Stimulated activated CD8-positive, alpha-beta memory T cell treated with anti-CD3 and anti-CD28 coated beads, Interleukin-7, amount 100 ng/mL, for 24 hours (primary cell): ENCODE results near the gene ZNF546.
"Not testable (repeated sequence)": the region's sequence is repeated elsewhere in the genome, so short reads cannot be mapped to it uniquely, and the experiment has no call there.

Source experiments
- DNase-seq: peaks from one replicate; pipeline ENCODE4 v3.0.0-alpha.2; 2020; ENCODE audit warnings: low read depth

Gene ZNF546

DNA sequence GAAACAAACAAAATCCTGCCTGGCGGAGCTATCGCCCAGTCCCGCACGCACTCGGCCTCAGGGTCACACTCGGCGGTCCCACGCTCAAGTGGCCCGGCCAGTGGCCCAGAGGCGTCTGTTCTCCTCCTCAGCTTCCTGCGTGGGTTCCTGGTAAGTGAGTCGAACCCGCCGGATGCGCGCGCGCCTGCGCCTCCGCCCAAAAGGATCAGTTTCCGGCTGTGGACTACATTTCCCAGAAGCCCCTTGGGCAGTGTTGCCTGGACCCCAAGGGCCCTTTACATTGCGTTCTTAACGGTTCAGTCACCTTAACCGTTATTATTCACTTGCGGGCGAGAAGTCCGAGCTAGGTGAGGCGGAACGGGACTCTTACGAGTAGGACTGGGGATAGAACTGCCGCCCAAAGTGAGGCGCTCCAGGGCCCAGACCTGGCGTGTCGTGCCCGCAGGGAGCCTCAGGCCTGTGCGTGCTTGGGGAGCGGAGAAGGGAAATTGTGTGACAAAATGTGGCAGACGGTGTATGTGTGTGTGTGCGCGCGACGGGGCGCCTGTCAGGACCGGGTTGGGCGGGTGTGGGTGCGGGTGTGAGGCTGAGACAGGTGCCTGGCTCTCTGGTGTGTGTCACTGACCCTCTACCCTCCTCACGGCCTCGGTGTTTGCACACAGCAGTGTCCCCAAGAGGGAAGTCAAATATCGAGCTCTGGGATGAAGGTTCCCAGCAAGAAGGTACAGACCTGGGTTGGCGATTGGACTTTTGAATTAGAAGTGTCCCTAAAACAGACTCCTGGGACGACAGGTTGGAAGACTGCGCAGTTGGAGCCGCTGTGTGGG lies at the start of gene ZNF546:
Gene ZNF546, plus strand, starts transcription at position 250 of the 827 bp plus-strand sequence. CDS start 1,267 bp downstream, outside the sequence.
- peak; percentile 82 for DNase-seq

DNA sequence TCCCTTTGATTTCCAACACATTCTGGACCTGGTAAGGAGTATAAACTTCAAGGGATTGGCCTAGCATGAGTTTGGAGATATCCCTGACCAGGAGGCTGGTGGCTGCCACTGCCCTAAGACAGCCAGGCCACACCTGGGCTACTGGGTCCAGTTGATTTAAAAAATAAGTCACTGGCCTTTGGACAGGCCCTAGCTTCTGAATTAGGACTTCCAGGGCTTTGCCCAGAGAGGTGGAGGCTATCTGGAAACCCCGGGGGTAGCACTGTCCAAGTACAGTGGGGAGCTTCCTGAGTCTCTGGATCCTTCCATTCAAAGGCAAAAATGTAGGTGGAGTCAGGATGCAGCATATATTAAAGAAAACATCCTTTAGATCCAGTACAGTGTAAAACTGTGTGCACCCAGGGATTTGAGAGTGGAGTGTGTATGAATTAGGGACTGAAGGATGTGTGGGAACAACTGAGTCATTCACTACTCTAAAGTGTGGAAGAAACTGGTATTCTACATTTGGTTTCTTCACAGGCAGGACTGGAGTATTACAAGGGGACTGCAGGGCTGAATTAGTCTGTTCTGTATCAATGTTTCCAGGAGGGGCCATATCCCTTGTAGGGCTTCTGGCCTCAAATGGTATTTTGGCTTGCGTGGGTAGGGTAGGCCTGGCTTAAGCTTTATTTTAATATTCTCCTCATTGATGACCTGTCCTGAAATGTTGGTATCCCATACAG lies 47.7 kb upstream of the ZNF546 start:
- DNase-seq = no peak

DNA sequence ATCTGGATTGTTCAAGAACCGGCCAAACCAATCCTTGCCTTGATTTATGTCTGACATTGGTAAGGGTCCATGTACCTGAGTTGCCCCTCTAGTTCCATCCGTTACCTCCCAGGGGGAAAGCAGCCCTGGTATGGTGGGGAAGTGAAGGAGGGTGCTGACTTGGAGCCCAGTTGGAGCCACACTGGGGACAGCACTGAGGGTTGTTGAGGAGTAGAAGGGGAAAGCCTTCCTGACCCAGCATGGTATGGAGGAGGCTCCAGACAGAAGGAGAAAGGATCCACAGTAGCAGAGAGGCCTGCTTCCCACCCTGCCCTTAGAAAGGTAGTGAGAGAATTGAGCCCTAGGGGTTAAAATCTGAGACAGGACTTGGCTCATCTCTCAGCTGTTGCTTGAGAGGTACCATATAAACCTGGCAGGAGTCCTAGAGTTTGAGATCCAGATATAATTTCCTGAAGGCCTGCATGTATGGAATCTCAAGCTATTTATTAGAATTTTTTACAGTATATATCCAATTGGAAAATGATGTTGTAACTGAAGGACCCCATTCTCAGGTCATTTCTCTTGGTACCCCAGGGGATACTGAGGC lies 45.7 kb upstream of the ZNF546 start:
- DNase-seq = no peak

DNA sequence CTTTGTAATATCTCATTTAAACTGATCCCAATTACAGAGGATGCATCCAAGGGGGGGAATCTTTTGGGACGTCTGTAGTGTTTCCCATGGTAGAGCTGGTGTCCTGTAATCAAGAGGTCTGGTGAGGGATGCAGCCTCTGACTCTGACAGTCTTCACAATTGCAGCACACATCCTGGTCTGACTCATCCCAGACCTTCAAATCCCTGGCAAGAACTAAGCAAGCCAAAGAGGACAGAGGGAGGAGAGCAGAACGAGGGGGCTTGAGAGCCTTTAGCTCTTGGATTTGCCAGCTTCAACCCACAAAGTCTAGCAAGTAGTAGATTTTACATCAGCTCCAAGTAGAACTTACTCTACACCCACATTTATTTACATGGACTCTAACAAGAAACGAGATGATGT lies 45.2 kb upstream of the ZNF546 start:
- DNase-seq = no peak

DNA sequence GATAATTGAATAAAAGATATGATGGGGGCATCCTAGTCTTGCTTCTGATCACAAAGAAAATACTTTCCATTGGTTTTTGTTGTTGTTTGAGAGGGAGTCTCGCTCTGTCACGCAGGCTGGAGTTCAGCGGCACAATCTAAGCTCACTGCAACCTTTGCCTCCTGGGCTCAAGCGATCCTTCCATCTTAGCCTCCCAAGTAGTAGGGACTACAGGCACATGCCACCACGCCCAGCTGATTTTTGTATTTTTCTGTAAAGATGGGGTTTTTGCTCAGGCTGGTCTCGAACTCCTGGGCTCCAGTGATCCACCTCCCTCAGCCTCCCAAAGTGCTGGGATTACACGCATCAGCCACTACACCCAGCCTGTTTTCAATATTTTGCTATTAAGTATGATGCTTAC lies 42.9 kb upstream of the ZNF546 start:
- no peak for DNase-seq

DNA sequence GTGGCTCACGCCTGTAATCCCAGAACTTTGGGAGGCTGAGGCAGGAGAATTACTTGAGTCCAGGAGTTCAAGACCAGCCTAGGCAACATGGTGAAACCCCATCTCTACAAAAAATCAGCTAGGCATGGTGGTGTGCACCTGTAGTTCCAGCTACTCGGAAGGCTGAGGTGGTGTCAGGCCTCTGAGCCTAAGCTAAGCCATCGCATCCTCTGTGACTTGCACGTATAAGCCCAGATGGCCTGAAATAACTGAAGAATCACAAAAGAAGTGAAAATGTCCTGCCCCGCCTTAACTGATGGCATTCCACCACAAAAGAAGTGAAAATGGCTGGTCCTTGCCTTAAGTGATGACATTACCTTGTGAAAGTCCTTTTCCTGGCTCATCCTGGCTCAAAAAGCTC lies 39.0 kb upstream of the ZNF546 start:
- not testable (repeated sequence) for DNase-seq

DNA sequence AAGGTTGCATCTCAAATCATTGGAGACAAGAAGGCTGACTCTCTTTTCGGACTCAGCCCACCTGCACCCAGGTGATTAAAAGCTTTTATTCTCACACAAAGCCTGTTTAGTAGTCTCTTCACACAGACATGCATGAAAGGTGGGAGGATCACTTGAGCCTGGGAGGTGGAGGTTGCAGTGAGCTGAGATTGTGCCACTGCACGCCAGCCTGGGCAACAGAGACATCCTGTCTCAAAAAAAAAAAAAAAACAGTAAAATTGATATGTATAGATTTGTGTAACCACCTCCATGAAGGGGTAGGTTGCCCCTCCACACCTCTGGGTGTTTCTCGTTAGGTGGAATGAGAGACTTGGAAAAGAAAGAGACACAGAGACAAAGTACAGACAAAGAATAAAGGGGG lies 37.9 kb upstream of the ZNF546 start:
- not testable (repeated sequence) for DNase-seq

DNA sequence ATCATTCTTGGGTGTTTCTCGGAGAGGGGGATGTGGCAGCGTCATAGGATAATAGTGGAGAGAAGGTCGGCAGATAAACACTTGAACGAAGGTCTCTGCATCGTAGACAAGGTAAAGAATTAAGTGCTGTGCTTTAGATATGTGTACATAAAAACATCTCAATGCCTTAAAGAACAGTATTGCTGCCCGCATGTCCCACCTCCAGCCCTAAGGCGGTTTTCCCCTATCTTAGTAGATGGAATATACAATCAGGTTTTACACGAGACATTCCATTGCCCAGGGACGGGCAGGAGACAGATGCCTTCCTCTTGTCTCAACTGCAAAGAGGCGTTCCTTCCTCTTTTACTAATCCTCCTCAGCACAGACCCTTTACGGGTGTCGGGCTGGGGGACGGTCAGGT lies 37.5 kb upstream of the ZNF546 start:
- DNase-seq = not testable (repeated sequence)

DNA sequence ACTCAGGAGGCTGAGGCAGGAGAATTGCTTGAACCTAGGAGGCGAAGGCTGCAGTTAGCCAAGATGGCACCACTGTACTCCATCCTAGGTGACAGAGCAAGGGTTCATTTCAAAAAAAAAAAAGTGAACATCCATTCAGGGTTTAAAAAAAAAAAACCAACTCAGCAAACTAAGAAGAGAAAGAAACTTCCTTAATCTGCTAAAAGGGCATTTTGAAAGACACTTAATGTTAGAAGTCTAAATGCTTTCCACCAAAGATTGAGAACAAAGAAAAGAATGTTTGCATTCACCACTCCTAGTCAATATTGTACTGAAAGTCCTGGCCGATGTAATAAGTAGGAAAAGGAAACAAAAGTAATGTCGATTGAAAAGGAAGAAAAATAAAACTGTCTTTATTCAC lies 33.0 kb upstream of the ZNF546 start:
- DNase-seq = no peak

DNA sequence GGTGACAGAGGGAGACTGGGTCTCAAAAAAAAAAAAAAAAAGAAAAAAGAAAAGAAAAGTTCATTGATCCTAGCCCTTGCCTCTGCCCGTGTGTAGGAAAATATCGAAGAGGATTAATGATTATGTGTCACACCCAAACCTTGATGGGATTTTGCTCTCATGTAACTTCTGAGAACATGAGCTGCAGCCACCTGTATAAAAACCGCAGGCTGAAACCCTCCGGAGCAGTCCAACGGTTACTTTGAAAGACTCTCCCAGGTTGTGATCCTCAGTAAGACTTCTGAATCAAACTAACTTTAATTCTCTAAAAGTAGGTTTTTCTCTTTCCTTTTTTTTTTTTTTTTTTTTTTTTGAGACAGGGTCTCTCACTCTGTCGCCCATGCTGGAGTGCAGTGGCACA lies 30.2 kb upstream of the ZNF546 start:
- no peak for DNase-seq

DNA sequence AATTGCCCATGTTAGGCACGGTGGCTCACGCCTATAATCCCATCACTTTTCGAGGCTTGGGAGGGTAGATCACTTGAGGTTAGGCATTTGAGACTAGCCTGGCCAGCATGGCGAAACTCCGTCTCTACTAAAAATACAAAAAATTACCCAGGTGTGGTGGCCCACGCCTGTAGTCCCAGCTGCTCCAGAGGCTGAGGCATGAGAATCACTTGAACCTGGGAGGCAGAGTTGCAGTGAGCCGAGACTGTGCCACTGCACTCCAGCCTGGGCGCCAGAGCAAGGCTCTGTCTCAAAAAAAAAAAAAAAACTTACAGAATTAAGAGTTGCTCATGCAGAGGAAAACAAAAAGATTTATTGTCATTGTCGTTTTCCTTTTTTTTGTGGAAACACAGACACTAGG lies 29.3 kb upstream of the ZNF546 start:
- DNase-seq = no peak

DNA sequence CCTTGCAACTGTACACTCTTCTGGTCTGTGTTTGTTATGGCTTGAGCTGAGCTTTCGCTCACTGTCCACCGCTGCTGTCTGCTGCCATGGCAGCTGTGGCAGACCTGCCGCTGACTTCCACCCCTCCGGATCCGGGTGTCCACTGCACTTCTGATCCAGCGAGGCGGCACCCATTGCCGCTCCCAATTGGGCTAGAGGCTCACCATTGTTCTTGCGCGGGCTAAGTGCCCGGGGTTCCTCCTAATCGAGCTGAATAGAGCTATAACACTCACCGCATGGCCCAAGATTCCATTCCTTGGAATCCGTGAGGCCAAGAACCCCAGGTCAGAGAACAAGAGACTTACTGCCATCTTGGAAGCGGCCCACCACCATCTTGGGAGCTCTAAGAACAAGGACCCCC lies 28.1 kb upstream of the ZNF546 start:
- DNase-seq = no peak

DNA sequence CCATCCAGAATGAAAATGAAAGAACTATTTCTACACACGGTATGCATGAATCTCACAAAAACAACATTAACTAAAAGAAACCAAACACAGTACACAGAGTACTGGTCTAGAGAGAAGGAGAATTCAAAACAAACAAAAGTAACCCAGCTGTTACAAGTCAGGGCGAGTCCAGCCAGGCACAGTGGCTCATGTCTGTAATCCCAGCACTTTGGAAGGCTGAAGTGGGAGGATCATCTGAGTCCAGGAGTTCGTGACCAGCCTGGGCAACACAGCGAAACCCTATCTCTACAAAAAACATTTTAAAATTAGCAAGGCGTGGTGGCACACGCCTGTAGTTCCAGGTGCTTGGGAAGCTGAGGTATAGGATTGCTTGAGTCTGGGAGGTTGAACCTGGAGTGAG lies 27.6 kb upstream of the ZNF546 start:
- no peak for DNase-seq

DNA sequence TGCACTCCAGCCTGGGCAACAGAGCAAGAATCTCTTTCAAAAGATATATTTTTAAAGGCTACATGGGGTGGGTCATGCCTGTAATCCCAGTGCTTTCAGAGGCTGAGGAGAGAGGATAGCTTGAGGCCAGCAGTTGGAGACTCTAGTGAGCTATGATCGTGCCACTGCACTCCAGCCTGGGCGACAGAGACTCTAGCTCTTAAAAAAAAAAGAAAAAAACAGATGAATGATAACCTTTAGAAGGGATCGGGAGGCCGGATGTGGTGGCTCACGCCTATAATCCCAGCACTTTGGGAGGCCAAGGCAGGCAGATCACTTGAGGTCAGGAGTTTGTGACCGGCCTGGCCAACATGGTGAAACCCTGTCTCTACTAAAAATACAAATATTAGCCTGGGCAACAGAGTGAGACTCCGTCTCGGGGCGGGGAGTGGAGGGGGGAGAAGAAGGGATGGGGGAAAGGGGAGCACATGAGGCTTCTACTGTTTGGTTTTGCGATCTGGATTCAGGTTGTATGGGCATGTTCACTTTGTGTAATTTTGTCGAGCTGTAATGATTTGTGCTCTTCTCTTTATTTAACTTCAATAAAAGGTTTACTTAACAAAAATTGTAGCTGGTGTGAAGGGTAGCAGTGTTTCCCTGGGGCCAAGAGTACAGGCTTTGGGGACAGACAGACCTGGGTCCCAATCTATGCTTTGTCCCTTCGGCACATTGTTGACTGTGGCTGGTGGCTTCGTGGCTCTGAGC lies 27.0 kb upstream of the ZNF546 start:
- no peak for DNase-seq

DNA sequence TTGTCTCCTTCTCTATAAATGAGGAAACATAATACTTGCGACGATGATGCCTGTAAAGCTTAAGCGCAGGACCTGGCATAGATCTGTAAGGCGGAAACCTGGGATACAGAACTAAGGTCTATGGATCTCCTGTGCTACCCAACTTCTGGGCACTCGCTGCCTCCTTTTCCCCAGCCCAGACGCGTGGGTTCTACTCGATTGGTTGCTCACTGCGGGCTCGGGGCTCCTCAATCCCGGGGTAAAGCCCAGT lies 26.5 kb upstream of the ZNF546 start:
- no peak for DNase-seq

DNA sequence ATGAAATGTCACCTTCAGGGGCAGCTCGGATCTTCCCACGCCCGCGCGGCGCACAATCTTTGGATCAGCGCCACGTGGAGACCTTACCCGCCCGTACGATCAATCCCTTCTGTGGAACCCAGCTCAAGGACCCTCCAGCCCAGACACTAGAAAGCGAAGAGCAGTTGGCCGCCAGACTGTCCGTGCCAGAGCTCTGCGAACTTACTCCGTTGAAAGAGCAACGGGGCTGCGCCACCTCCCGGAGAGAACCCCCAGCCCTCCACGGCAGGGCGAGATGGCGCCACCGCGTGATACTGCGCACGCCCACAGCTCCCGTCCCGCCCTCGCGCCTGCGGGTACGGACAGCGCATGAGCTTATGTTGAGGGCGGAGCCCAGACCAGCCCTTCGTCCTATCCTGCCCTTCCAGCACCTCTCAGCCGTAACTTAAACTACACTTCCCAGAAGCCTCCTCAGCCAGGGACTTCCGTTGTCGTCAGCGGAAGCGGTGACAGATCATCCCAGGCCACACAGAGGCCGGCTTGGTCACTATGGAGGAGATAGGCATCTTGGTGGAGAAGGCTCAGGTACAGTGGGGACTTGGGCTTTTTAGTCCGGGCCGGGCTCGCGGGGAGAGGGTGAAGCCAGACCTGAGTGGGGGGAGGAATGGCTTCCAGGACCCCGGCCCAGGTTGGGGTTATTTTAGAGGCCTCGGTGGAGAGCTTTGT lies 26.0 kb upstream of the ZNF546 start, which contains the start of gene PSMC4:
Gene PSMC4, plus strand, starts transcription at position 491 of the 705 bp plus-strand sequence. Its CDS starts 38 bp downstream, at position 529.
- peak; percentile 95 for DNase-seq

DNA sequence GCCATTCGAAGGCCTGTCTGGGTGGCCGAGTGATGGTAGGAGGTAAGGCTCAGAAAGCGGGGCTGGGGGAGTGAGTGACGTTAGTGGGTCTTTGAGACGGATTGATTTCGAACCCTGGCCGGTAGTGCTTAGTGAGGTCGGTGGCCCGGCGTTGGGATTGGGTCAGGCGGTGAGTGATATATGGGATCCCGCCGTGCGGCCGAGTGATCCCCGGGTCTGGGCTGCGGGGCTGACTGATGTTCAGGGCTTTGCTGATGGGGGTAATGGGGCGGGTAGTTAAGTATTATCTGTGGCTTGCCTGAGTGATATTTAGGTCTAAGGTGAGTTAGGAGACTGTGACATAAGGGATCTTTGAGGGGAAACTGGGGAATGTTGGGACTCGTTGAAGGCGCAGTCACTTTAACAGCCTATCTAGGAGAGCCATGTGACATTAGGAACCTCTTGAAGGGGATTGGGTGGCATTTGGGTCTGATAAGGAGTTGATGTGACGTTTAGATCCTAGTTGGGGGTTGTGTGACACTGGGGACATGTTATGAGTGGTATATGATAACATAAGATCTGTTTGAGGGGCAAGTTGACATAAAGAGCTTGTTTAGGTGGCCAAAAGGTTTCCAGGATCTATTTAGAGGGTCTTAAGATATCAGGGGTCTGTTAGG lies 25.4 kb upstream of the ZNF546 start:
- DNase-seq = no peak

DNA sequence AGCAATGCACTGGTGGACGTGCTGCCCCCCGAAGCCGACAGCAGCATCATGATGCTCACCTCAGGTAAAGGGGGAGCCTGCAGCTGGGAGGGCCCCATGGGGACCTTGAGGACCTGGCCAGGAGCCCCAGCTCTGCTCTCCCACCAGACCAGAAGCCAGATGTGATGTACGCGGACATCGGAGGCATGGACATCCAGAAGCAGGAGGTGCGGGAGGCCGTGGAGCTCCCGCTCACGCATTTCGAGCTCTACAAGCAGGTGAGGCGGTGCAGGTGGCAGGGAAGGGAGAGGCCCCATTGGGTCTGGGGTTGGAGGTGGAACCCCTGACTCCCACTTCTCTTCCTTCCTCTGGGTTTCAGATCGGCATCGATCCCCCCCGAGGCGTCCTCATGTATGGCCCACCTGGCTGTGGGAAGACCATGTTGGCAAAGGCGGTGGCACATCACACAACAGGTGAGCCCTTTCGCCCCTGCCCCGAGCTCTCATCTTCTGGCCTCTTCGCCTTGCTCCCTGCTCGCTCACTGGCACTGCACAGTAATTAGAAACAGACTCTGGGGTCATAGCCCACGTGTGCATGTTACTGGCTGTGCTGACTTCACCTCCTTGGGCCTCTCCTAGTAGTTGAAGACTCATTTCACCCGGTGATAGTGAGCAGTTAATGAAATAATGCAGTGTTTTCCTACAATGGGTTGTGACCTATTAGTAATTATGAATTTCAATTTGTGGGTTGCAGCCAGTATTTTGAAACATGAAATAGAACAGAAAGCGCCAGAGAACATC lies 22.3 kb upstream of the ZNF546 start:
- no peak for DNase-seq

DNA sequence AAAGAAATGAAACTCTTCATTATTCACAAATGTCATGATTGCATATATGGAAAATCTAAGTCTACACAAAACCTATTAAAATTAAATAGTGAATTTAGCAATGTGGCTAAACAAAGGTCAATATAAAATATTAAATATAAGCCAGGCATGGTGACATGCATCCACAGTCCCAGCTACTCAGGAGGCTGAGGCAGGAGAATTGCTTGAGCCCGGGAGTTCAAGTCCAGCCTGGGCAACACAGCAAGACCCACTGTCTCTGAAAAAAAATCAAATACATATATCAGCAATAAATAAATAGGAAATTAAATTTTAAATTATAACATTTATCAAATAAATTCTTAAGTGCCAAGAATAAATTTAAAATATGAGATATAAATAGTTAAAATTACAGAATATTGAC lies 14.0 kb upstream of the ZNF546 start:
- DNase-seq = no peak

DNA sequence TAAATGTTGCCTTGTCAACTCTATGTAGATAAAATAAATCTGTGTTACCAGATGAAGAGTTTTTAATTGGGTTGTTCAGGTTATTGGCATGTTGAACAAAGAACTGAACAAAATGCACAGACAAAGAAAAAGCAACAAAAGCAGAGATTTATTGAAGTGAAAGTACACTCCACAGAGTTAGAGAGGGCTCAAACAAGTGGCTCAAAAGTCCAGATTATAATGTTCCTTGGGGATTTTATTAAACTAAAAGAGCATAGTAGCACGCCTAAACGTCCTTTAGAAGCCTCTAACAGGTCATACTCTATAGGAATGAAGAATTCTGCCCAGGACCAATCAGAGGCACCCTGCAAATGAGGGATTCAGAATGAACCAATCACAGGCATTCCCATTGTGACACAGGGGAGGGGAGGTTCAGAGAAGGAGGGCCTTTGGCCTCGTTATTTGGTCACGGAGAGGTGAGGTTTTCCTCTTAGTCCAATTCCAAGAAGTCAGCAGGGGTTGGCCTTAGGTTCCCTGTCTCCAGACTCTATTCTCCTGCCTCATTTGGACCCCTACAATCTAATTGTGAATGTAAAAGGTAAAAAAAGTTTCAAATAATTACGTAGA lies 13.1 kb upstream of the ZNF546 start:
- DNase-seq = no peak
